Daoy (cell line): ENCODE data around the gene GJB3. TPM values are rescaled to one million over a fixed set of nuclear protein-coding genes. Genes with fewer than 3 reads are reported as not detected.
A peak's percentile ranks its signal among the peaks of the same experiment; 100 is the strongest.
"Not testable (repeated sequence)": the region's sequence is repeated elsewhere in the genome, so short reads cannot be mapped to it uniquely, and the experiment has no call there.

Experiments
- DNase-seq: peaks from one replicate; pipeline ENCODE4 v3.0.0-alpha.2; 2015; ENCODE audit warnings: low read depth
- total RNA-seq: library from RNA; depleted of rRNA; stranded (reverse); fragments of >200 nt; shearing (Covaris generic); gene quantifications from 2 replicates; pipeline ENCODE4 v1.2.3, GENCODE V29; 2014; rRNA removed

Gene GJB3
- not detected in 2 replicates for total RNA-seq

DNA sequence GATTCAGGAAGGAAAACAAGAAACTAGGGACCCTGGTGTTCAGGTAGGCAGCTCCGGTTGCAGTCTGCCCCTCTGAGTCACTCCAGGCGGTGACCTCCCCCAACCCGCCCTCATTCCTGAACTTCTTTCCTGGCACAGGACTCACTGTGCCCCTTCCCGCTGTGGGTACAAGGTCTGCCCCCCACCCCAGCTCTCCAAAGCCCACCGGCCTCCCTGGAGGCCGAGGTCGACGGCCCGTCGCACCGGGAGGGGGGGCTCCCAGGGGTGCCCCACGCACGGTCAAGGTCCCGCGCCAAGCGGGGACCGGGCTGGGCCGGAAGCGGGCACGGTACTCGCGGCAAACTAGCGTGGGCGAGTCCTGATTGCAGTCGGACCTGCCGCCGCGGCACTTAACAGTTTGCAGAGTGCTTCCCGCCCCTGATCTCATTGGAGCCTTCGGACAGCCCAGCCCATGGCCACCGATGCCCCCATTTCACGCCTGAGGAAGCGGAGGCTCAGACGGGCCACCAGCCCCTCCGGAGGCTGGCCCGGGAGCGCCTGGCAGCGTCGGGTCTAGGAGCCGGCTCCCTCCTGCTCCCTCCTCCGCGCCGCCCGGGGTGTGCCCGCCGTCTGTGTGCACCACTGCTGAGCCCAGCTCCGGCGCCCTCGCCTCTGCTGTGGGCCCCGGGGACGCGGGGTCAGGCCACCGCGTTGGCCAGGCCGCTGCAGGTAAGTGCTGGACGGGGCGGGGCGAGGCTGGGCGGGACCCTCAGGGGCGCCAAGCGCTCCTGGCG is at the start of gene GJB3:
GJB3 (plus strand) TSS at position 144 of the 773 bp plus-strand sequence. CDS start 3,549 bp downstream, outside the sequence.
- DNase-seq = peak; percentile 40

DNA sequence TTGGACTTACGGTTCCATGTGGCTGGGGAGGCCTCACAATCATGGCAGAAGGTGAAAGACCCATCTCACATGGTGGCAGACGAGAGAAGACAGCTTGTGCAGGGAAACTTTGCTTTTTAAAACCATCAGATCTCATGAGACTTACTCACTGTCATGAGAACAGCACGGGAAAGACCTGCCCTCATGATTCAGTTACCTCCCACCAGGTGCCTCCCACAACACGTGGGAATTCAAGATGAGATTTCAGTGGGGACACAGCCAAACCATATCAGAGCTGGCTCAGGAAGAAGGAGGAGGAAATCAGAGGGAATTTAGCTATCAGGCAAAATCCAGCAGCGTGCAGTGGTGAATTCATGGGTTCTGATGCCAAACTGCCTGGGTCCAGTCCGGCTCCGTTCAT is 48.2 kb upstream of the GJB3 start:
- DNase-seq = not testable (repeated sequence)

DNA sequence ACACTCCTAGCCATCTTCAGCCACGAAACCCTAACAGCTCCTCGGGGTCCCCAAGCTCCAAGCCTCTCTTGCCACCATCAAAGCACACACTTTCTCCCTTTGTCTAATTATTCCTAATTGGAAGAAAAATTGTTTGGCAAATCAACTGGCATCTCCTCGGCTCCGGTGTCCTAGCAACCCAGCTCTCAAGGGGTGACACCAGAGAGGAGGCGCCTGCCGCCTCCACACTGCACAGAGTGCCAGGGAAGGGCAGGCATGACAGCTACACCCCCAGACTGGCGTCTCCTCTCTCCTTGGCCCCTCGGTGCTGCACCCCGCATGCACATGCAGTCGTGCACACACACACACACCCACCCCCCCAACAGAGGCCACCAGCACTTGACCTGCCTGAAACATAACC is 44.3 kb upstream of the GJB3 start:
- DNase-seq = no peak

DNA sequence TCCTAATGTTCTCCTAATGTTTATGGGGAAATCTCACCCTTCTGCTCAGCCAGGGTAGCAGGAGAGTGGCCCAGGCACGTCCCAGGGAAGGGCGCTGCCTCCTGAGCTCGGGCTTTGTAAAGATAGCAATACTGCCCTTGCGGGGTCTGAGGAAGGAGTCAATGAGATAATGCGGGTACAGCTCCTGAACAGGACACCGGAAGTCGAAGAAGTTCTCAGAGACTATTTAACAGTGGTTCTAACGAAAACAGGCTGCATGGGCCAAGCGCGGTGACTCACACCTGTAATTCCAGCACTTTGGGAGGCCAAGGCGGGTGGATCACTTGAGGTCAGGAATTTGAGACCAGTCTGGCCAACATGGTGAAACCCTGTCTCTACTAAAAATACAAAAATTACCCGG is 43.8 kb upstream of the GJB3 start:
- peak; percentile 29 for DNase-seq

DNA sequence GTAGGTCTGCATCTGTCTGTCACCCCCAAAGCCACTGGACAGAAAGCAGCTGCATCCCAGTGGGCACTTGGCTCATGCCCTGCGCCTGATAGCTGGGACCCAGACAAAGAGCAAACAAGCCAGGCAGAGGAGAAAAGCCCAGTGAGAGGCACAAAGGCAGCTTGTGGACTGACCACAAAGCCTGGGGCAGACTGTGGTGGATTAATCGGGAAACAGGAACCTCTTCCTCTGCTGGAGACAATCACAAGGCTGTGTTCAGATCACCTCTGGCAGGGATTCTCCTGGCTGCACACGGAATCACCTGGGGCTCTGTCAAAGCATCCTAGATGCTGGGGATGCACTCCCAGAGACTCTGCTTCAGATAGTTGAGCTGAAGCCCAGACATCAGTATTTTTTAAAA is 41.4 kb upstream of the GJB3 start:
- DNase-seq = no peak

DNA sequence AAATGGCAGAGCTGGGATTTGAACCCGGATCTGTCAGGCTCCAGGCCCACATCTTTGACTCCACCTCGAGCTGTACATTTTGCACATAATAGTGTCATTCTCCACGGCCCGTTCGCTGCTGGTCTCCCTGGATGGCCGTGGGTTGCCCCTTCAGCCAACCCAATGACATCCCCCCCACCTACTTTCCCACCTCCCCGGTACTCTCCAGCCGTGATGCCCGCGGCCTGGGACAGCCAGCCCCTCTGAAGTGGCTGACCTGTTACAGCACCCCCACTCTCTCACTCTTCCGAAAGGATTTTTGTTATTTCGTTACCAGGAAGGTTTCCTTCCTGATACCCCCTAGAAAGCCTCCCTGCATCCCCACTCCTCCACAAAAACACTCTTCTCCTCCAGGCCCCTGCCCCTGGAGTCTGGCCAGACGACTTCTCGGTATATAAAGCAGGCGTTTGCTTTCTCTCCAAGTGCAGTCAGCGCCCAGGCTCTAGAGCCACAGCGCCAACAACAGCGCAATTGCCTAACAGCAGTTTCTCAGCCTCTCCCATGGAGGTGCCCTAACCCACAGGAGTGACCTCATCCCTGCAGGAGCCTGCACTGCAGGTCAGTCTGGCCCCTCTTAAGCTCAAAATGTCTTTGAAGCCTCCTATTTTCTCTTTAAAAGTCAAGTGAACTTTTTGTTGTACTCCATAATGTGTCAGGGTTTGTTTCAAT is 40.7 kb upstream of the GJB3 start:
- peak; percentile 41 for DNase-seq

DNA sequence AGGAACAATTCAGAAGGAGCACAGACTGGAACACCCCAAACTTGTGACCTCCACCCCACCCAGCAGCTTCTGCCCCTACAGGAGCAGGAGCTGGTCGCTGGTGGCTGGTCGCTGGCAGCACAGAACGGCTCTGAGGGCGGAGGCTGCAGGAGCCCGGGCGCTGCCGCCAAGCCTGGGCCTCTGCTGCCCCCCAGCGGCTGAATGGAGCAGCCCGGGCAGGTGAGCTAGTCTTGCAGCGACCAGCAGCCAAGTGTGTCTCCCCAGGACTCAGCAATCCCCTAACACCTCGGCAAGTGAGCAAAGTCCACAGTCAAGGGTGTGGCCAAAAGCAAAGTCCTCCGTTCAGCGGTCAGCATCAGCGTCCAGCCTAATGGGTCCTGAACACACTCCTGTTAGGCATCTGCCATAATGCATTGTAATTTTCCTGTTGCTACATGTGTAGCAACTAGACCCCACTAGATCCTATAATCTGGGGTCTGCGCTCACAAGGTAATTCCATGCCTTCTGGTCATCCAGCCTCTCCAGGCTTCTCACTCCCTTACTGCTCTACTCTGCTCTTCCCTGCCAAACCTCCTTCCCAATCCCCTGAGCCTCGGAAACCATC is 38.2 kb upstream of the GJB3 start:
- peak; percentile 78 for DNase-seq

DNA sequence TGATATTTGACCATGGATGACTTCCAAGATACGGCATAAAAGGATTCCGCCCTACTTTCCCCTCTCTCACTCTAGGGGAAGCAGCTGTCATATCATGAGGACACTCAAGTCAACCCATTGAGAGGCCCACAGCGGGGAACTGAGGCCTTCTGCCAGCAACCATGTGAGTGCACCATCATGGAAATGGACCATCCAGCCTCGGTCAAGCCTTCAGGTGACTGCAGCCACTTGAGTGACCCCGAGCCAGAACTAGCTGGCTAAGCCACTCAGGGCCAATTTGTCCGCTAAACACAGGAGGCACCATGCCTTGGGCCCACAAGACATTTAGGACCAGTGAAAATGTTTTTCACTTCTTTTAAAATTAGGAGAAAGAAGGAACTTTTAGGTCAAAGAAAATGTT is 37.2 kb upstream of the GJB3 start:
- DNase-seq = no peak

DNA sequence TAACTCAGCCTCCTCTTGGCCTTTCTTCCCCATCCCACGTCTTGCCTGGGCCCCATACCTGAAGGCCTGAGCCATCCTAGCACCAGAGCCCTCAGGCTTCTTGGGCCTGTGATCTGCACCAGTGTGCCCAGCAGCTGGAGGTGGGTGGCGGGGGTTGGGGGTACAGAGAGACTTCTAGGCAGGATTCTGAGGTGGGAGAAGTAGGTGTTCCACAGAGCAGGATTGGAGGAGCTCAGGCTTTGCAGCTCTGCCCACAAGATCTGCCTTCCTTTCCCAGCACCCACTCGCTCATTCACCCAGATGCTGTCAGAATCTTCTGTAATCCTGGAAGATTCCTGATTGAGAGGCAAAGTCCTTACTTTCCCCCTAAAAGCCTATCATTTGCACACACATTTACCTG is 36.2 kb upstream of the GJB3 start:
- DNase-seq = no peak

DNA sequence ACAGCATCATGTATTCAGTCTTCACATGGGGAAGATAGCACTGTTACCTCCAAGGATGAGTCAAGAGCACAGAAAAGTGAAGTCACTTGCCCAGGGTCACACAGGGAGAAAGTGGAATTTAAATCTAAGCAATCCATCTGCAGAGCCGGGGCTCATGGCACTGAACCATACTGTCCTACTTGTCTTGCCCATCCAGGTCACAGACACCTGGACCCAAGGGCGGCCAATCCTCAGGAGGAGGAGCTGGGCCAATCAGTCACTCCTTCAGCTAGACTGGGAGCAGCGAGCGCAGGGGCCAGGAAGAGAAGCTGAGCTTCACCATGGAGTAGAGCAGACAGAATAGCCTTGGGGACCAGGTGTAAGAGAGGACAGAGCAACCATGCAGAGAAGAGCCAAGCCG is 35.3 kb upstream of the GJB3 start:
- no peak for DNase-seq

DNA sequence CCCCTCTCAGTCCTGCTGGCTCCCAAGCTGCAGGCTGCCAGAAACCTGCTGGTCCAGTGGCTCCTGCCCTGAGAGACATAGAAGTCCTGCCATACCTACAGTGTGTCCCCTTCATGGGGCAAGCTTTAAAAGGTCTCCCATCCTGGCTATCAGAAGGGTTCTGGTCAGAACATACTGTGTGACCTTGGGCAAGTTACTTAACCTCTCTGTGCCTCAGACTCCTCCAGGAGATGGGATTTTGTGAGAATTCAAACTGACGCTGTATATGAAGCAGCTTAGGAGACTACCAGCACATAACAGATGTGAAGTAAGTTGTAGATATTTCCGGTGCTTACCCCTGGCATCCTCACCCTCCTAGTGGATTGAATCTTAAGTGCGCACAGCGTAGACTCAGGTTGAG is 34.9 kb upstream of the GJB3 start:
- DNase-seq = no peak

DNA sequence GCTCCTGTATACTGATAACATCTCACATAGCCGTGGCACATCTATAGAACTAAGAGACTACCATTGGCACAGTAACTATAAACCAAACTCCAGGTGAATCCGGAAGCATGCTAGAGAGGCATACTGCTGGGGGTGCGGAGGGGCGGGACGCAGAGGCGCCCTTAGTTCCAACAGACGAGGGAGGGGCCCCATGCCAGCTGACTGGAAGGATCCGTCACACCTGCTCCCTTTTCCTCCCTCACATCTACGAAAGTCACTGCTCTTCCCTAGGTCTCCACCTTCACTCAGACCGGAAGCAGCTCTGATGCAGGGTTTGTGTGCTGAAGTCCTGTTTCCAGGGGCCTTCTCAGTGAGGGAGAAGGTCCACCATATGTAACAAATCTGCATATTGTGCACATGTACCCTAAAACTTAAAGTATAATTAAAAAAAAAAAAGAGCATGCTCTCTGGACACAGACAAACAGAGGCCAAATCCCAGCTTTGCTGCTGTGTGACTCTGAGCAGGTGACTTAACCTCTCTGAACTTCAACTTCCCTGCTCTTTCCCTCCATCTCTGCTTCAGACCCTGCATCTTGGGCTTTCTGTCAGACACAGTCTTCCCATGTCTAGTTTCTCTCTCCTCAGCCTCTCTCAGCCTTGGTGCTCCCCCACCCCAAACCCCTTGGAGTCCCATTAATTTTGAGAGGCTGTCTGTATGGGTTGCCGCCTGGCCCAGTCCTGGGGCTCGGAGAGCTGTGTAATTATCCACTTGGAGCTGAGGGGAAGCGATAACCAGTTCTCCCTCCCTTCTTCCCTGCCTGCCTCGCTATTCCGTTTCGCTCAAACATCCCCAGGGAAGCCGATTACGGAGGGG is 34.0 kb upstream of the GJB3 start:
- no peak for DNase-seq

DNA sequence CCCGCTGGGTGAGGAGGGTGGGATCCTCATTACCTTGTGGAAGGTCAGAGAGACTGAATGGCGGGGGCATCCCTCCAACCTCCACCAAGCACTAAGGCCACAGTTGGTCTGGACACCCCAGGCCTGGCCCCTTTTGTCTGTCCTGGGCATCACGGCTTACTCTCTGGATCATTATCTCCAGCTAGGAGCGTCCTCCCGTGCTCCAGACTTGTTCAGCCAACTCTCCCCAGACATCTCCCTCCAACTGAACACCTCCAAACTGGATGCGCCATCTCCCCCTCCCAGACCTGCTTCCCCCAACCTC is 33.4 kb upstream of the GJB3 start:
- no peak for DNase-seq

DNA sequence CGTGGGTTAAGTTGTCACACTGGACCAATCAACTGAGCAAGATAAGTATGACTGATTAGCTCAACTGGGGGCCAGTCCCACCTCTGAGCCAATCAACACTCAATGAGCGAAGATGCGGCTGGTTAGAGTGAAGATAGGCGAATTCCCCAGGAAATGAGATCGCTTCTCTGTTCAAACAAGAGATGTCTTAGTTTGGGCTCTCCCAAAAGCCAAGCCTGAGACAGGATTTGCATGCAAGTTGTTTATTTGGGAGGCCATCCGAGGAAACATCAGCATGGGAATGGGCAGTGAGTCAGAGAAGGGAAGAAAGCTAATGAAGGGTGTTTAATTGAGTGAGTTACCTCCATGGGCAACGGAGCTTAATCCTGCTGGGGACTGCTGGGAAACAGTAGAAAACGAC is 31.0 kb upstream of the GJB3 start:
- peak; percentile 33 for DNase-seq

DNA sequence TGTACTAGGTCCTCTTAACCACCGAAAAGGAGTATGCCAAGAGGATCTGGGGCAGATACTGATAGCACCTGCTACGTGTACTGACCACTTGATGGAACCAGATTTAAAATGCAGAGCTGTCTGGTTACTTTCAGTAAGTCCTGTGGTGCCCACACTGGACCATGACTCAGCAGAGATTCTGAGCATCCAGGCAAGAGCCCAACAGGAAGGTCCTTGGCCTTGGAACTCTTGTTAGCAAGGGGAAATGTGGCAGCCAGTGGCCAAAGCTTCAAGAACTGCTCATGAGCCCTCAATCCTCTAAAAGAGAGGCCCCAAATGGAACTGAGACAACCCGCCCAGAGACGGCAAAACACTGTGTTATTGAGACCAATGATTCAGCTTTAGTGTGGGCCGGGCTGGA is 30.4 kb upstream of the GJB3 start:
- no peak for DNase-seq

DNA sequence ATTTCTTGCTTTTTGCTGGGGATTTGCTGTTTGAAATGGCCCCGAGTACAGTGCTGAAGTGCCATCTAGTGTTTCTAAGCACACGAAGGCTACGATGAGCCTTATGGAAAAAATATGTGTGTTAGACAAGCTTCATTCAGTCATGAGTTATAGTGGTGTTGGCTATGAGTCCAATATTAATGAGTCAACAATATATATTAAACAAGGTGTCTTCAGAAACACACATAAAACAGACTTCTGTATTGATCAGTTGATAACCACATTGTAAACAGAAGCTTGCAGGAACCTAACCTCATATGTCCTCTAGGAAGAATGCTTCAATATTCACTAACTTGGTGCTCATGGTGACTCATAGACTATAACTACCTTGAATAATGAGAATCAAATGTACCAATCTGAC is 27.9 kb upstream of the GJB3 start:
- no peak for DNase-seq

DNA sequence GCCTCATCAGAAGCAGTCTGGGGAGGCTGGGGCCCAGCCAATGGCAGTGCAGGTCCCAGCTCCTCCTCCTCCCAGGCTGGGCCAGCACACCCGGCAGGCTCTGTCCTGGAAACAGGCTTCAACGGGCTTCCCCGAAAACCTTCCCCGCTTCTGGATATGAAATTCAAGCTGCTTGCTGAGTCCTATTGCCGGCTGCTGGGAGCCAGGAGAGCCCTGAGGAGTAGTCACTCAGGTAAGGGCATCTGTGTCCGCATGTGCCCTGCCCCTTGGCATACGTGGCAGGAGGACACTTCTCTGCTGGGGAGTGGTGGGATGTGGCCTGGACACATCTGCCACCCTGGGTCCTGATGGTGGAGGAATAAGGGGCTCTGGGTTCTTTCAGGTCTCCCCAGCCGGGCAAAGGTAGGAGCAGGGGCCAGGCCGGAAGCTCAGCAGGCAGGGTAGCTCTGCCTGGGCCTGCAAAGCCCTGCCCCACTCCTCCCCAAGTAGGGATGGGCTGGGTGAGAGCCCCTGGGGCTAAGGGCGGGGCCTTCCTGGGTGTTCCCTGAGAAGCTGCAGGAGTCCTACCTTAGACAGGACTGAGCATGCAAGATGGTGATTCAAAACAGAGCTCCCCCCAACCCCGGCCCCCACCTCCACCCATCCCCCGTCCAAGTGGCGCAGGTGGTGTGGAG is 25.9 kb upstream of the GJB3 start, which contains the start of gene GJB5:
GJB5 (plus strand) TSS at position 84 of the 674 bp plus-strand sequence. CDS start 2,284 bp downstream, outside the sequence.
- DNase-seq = no peak

DNA sequence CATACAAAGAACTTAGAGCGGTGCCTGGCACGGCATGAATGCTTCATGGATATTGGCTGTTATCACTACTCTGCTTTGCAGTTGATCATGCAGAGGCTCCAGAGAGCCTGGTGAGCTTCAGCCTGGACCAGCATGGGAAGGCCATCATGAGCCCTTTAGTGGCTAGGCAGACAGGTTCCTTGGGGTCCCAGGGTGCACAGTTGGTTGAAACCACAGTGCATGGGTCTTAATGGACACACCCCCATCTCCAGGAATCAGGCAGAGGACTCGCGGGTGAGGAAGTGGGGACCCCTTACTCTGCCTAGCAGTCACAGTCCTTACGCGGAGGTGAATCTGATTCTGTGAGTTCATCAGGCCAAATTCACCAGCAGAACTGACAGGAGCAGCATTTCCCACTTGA is 25.1 kb upstream of the GJB3 start:
- no peak for DNase-seq

DNA sequence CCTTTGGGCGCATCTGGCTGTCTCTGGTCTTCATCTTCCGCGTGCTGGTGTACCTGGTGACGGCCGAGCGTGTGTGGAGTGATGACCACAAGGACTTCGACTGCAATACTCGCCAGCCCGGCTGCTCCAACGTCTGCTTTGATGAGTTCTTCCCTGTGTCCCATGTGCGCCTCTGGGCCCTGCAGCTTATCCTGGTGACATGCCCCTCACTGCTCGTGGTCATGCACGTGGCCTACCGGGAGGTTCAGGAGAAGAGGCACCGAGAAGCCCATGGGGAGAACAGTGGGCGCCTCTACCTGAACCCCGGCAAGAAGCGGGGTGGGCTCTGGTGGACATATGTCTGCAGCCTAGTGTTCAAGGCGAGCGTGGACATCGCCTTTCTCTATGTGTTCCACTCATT is 23.6 kb upstream of the GJB3 start:
- no peak for DNase-seq

DNA sequence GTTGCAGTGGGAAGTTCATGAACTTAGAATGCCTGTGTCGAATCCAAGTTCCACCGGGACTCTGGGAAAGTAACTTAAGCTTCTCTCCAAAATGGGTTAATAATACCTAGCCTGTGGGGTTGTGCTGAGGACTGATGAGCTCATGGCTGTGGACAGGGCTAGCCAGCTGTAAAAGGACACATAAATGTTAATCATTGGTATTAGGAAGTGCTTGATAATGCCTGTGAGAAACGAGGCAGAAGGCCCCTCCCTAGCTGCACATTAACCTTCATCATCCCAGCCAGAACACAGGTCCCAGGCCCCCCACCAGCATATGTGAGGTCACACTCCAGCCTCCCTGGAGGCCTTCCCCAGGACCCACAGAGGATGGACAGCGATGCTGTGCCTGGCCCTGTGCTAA is 22.3 kb upstream of the GJB3 start:
- no peak for DNase-seq

DNA sequence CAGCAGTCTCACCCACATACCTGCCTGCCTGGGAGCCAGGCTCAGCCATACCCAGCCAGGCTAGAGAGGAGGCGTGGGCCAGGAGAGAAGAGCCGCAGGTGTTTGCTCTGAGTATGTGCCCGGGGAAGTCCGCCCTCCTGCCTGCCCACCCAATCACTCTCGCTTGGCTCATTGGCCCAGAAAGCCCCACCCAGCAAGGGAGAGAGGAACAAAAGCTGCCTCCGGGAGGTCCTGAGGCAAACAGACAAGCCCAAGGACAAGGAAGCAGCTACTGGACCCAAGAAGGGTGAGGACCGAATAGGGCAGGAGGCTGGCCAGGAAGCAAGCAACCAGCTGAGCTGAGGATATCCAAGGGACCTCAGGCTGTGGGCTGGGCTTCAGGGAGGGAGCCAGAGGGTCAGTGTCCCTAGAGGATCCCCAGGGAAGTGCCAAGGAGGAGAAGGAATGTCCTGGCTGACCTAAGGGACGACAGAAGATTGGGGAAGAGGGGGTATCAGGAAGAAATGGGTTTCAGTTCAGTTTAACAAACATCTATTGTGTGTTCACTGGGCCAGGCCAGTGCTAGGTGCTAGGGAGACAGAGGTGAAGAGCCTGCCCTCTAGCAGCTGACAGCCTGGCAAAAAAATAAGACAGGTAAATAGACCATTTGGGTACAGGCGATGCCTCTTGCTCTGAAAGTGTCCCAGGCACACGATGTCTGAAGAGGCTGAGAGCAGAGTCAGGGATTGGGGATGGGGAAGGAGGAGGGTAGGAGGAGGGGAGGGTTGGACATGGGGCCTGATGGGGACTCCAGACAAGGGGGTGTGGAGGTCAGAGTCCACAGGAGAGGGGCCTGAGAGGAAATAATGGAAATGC is 21.3 kb upstream of the GJB3 start, which contains the start of gene GJB4:
GJB4 (plus strand) TSS at position 238 of the 855 bp plus-strand sequence. CDS start 1,515 bp downstream, outside the sequence.
- no peak for DNase-seq
